DOHH2 (cell line): ENCODE results near the gene PLPPR3.

ENCODE experiments used
- H3F3A ChIP-seq: fragments of 200-600 bp; sonication (generic), shearing (Covaris generic); 2 replicates; pipeline ENCODE4 v1.6.0; 2016; ENCODE audit warnings: antibody characterized with exemption, mild to moderate bottlenecking; ENCODE audit not compliant: control insufficient read depth, insufficient read depth
- H3K27ac ChIP-seq: fragments of 200-600 bp; sonication (generic); 2 replicates; pipeline ENCODE4 v1.5.1; 2014; ENCODE audit warnings: low read depth, mild to moderate bottlenecking, low read length, moderate library complexity
- H3K27me3 ChIP-seq: fragments of 200-600 bp; sonication (generic); 2 replicates; pipeline ENCODE4 v1.6.1; 2014; ENCODE audit warnings: mild to moderate bottlenecking, low read length, mixed read lengths; ENCODE audit not compliant: control insufficient read depth
- H3K36me3 ChIP-seq: fragments of 200-600 bp; sonication (generic); 2 replicates; pipeline ENCODE4 v1.6.1; 2014; ENCODE audit warnings: mild to moderate bottlenecking, low read length, moderate library complexity, mixed read lengths; ENCODE audit not compliant: control insufficient read depth
- H3K4me1 ChIP-seq: fragments of 200-600 bp; sonication (generic); 2 replicates; pipeline ENCODE4 v1.6.1; 2014; ENCODE audit warnings: mild to moderate bottlenecking, low read length, mixed read lengths; ENCODE audit not compliant: control insufficient read depth
- H3K4me2 ChIP-seq: fragments of 200-600 bp; sonication (generic); 2 replicates; pipeline ENCODE4 v1.6.0; 2014; ENCODE audit warnings: mild to moderate bottlenecking, low read length, moderate library complexity
- H3K4me3 ChIP-seq: fragments of 200-600 bp; sonication (generic); 2 replicates; pipeline ENCODE4 v1.5.1; 2014; ENCODE audit warnings: mild to moderate bottlenecking, low read length, mixed read lengths
- H3K79me2 ChIP-seq: fragments of 200-600 bp; sonication (generic); 2 replicates; pipeline ENCODE4 v1.6.1; 2014; ENCODE audit warnings: mild to moderate bottlenecking, low read length, mixed read lengths; ENCODE audit not compliant: control insufficient read depth
- H3K9me2 ChIP-seq: fragments of 200-600 bp; sonication (generic); replicated peaks from 2 replicates; pipeline ENCODE4 v1.6.1; 2014; ENCODE audit warnings: mild to moderate bottlenecking, low read length, mixed read lengths; ENCODE audit not compliant: control insufficient read depth
- H3K9me3 ChIP-seq: fragments of 200-600 bp; sonication (generic); 2 replicates; pipeline ENCODE4 v1.6.1; 2014; ENCODE audit warnings: antibody characterized with exemption, low read length, mixed read lengths; ENCODE audit not compliant: control insufficient read depth, insufficient read depth
- H4K20me1 ChIP-seq: fragments of 200-600 bp; sonication (generic); 2 replicates; pipeline ENCODE4 v1.6.0; 2014; ENCODE audit warnings: low read depth, mild to moderate bottlenecking, antibody characterized with exemption, low read length, moderate library complexity; ENCODE audit not compliant: control insufficient read depth, insufficient read depth
- CTCF ChIP-seq: fragments of 200-600 bp; sonication (generic); IDR thresholded peaks from one replicate; pipeline ENCODE4 v1.5.1; 2014; ENCODE audit warnings: antibody characterized with exemption, mild to moderate bottlenecking, low read depth, low read length; ENCODE audit not compliant: poor library complexity, severe bottlenecking
- EZH2phosphoT487 ChIP-seq: fragments of 200-600 bp; sonication (generic); IDR thresholded peaks from 2 replicates; pipeline ENCODE4 v1.6.1; 2017; ENCODE audit warnings: borderline replicate concordance, mild to moderate bottlenecking, antibody characterized with exemption, low read length, moderate library complexity, mixed read lengths

PLPPR3 gene

GRCh38 chr19:869245-870177, 47.8 kb upstream of the PLPPR3 start:
- H3K27ac ChIP-seq, result no peak overlapping the region

DNA sequence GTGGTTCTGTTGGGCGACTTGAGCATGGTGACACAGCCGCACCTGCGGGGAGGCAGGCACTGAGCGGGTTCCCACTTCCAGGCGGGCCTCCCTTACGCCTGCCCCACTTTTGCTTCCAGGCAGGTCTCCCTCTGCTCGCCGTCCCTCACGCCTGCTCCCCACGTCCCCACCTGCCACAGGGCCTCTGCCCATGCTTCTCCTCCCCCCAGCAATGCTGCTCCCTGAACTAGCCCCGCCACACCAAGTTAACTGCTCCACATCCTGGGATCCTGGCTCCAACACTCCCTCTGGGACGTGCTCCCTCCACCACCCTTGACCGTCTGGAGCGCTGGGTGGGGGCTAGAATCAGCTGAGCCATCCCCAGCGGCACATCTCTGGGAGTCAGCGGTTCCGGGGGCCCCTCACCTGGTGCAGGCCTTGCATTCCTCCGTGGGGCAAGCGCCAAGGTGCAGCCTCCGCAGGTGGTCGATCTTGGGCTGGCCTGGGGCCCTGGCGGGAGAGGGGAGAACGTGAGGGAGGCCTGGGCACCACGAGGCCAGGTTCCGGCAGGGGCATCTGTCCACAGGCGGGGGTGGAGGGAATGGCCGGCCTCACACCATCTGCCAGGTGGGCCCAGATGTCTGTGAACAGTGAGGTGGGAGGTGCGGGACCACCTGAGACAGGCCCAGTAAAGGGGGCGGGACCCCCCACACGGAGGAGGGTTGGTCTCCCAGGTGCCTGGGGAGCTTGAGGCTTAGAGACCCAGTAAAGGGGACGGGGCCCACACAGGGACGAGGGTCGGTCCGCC, 46.9 kb upstream of the PLPPR3 start:
- no peak overlapping the region for H3K4me2 ChIP-seq
- no peaks in the 10 kb centered on the region for H3K9me3 ChIP-seq
- H3K79me2 ChIP-seq, result no peaks in the 10 kb centered on the region
- peaks cover 19% of the 10 kb centered on the region for H3K4me1 ChIP-seq
- no peaks in the 10 kb centered on the region for H3K36me3 ChIP-seq
- no peaks in the 10 kb centered on the region for H3K27me3 ChIP-seq
- H3K4me3 ChIP-seq, result no peak overlapping the region
- no peak overlapping the region for H3K27ac ChIP-seq
- no peaks in the 10 kb centered on the region for H3K9me2 ChIP-seq
- H3F3A ChIP-seq, result peaks cover 5% of the 10 kb centered on the region; the same call in 1 of the 2 replicates
- H4K20me1 ChIP-seq, result peaks cover 5% of the 10 kb centered on the region
- no peak for TF ChIP-seq CTCF
- no peak for TF ChIP-seq EZH2phosphoT487

More at GRCh38 chr19:869245-870177, 47.8 kb upstream of the PLPPR3 start:
- Histone ChIP-seq H3K4me2 (no peak overlapping the region), H3K27me3 (no peaks in the 10 kb centered on the region), H3K9me2 (no peaks in the 10 kb centered on the region), H3K79me2 (no peaks in the 10 kb centered on the region), H3K36me3 (no peaks in the 10 kb centered on the region), H3K4me1 (peaks cover 12% of the 10 kb centered on the region), H3F3A (peaks cover 5% of the 10 kb centered on the region; the same call in 1 of the 2 replicates), H3K4me3 (no peak overlapping the region), H4K20me1 (peaks cover 5% of the 10 kb centered on the region), H3K9me3 (no peaks in the 10 kb centered on the region)
- TF ChIP-seq CTCF (no peak), EZH2phosphoT487 (no peak)

- Histone ChIP-seq H3K27me3 (no peaks in the 10 kb centered on the region), H3K4me3 (no peak overlapping the region), H3K79me2 (no peaks in the 10 kb centered on the region), H4K20me1 (peaks cover 5% of the 10 kb centered on the region), H3K9me2 (no peaks in the 10 kb centered on the region), H3K9me3 (no peaks in the 10 kb centered on the region), H3K4me2 (no peak overlapping the region), H3K36me3 (no peaks in the 10 kb centered on the region), H3K27ac (no peak overlapping the region), H3F3A (peaks cover 8% of the 10 kb centered on the region; the same call in 1 of the 2 replicates), H3K4me1 (peaks cover 26% of the 10 kb centered on the region)
- TF ChIP-seq CTCF (no peak), EZH2phosphoT487 (no peak)
These were observed 46.2 kb upstream of the PLPPR3 start for GRCh38 chr19:867855-868457.
